ENCODE data around the gene MRPL49. TPM values are rescaled to one million over a fixed set of nuclear protein-coding genes. Genes with fewer than 3 reads are reported as not detected.
A peak's percentile ranks its signal among the peaks of the same experiment; 100 is the strongest.

MRPL49 gene
- polyA plus RNA-seq, 1 experiment, result 54.2 TPM

- Histone ChIP-seq H3K9me3 (ENCODE audit: control insufficient read depth, insufficient read depth, low read length) (no peaks in the 10 kb centered on the region; the same call in 1 of the 2 replicates), H3K4me3 (ENCODE audit: low read depth, low read length) (no peak overlapping the region), H3K27me3 (ENCODE audit: control insufficient read depth, insufficient read depth, low read length) (no peaks in the 10 kb centered on the region), H3K27ac (ENCODE audit: low read depth, low read length) (peak overlapping the region; percentile 21)
- no peak for DNase-seq (ENCODE audit: low read depth, low spot score)
- no peak for TF ChIP-seq CTCF (IDR thresholded peaks at IDR 0.05; ENCODE audit: low read depth, low read length)
- ChIA-PET POLR2A (no interaction called here), CTCF (no interaction called here)
Measured at GRCh38 chr11:65127473-65128181, 5.5 kb downstream of the MRPL49 start.

GRCh38 chr11:65128182-65129145 lies 6.3 kb downstream of the MRPL49 start:
- Histone ChIP-seq H3K27me3 (ENCODE audit: control insufficient read depth, insufficient read depth, low read length) (no peaks in the 10 kb centered on the region), H3K4me3 (ENCODE audit: low read depth, low read length) (no peak overlapping the region), H3K9me3 (ENCODE audit: control insufficient read depth, insufficient read depth, low read length) (no peaks in the 10 kb centered on the region; the same call in 1 of the 2 replicates), H3K27ac (ENCODE audit: low read depth, low read length) (peak overlapping the region; percentile 21)
- ChIA-PET CTCF (interaction anchor here (1.1 kb wide), 1 partner anchor 16 kb away, joined by 4 read pairs; no protein-coding TSS in a partner anchor), POLR2A (no interaction called here)
- DNase-seq (ENCODE audit: low read depth, low spot score), result no peak
- no peak for TF ChIP-seq CTCF (IDR thresholded peaks at IDR 0.05; ENCODE audit: low read depth, low read length)

- H3K4me3 ChIP-seq (ENCODE audit: low read depth, low read length), result no peak overlapping the region
- H3K27ac ChIP-seq (ENCODE audit: low read depth, low read length), result no peak overlapping the region
- no peaks in the 10 kb centered on the region; the same call in 1 of the 2 replicates for H3K9me3 ChIP-seq (ENCODE audit: control insufficient read depth, insufficient read depth, low read length)
- CTCF ChIA-PET, result interaction anchor here (1.1 to 2.1 kb wide), 2 partner anchors 13 to 17 kb away, joined by 4 to 5 read pairs; partner anchors contain the start of gene ZNHIT2
- no peak for TF ChIP-seq CTCF (IDR thresholded peaks at IDR 0.05; ENCODE audit: low read depth, low read length)
- DNase-seq (ENCODE audit: low read depth, low spot score), result no peak
- H3K27me3 ChIP-seq (ENCODE audit: control insufficient read depth, insufficient read depth, low read length), result no peaks in the 10 kb centered on the region
- POLR2A ChIA-PET, result interaction anchor here (1.4 kb wide), 1 partner anchor 8 kb away, joined by 4 read pairs; the partner anchor contains the start of genes FAU and MRPL49
Measured at GRCh38 chr11:65129649-65130441, 7.7 kb downstream of the MRPL49 start.

- no peak for DNase-seq (ENCODE audit: low read depth, low spot score)
- POLR2A ChIA-PET, result interaction anchor here (1.4 kb wide), 1 partner anchor 9 kb away, joined by 4 read pairs; the partner anchor contains the start of genes FAU and MRPL49
- Histone ChIP-seq H3K27ac (ENCODE audit: low read depth, low read length) (no peak overlapping the region), H3K9me3 (ENCODE audit: control insufficient read depth, insufficient read depth, low read length) (no peaks in the 10 kb centered on the region; the same call in 1 of the 2 replicates), H3K4me3 (ENCODE audit: low read depth, low read length) (no peak overlapping the region), H3K27me3 (ENCODE audit: control insufficient read depth, insufficient read depth, low read length) (no peaks in the 10 kb centered on the region)
- CTCF ChIA-PET, result interaction anchor here (1.4 to 2.1 kb wide), 2 partner anchors 14 to 20 kb away, joined by 3 to 5 read pairs; partner anchors contain the start of gene ZNHIT2
- TF ChIP-seq CTCF (IDR thresholded peaks at IDR 0.05; ENCODE audit: low read depth, low read length), result no peak
Measured at GRCh38 chr11:65130631-65131416, 8.7 kb downstream of the MRPL49 start.

All from AG04450 (cell line).